GM19468 (cell line): ENCODE results near the gene CDRT15L2.
"Not testable (repeated sequence)": the region's sequence is repeated elsewhere in the genome, so short reads cannot be mapped to it uniquely, and the experiment has no call there.

Experiments
- ATAC-seq: cut with Tn5 transposase; IDR thresholded peaks from one replicate; pipeline ENCODE4 v1.9.1; 2021; ENCODE audit warnings: mild to moderate bottlenecking, moderate library complexity, moderate number of reproducible peaks; ENCODE audit not compliant: unreplicated experiment; ENCODE audit errors: extremely low read depth

Gene CDRT15L2

DNA sequence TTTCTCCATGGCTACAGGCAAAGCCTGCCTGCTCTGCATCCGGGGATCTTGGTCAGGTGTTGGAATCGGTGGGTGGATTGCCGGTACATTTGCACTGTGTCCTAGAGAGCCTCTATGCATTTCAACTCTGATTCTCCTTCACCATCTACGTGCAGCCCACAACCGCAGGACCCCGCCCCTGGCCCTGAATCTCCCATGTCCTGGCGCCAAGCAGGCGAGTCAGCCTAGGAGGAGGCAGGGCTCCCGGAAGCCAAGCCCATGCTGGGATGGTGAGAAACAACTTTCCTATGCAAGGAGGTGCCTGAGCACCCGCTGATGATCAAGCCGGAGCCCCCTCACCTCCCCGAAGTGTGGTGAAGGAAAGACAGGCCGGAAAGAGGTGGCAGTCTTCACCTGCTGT is 7.9 kb upstream of the CDRT15L2 start:
- ATAC-seq = not testable (repeated sequence)

DNA sequence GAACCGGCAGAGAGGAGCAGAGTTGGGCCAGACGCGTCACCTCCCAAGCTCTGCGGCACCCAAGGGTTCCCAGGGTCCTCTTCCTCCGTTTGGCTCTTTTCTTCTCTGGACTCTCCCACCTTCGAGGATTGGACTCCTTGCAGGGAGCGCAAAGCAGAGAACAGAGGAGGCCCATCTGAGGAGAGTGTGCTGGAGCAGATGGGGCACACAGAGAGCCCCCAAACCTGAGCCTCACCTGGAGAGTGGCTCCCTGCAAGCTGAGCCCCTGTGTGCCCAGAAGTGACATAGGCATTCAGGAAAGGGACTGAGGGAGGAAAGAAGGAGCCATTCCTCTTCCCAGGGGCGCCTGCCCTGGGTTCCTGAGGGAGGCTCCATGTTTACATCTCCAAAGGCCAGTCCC is 6.3 kb upstream of the CDRT15L2 start:
- ATAC-seq = not testable (repeated sequence)

DNA sequence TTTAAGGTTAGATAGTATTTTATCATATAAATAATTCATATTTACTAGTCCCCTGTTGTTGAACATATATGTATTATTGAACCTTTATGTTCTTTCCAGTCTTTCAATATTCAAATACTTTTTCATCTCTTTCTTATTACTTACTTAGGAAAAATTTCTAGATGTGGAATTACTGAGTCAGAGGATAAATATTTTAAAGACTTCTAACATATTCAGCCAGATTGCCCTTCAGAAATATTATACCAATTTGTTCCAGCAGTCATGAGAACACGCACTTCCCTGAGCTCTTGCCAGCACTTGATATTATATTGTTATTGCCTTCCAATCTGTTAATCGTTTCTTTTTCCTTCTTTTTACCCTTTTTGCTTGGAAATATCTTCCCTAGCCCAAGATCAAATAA is 4.5 kb upstream of the CDRT15L2 start:
- not testable (repeated sequence) for ATAC-seq

DNA sequence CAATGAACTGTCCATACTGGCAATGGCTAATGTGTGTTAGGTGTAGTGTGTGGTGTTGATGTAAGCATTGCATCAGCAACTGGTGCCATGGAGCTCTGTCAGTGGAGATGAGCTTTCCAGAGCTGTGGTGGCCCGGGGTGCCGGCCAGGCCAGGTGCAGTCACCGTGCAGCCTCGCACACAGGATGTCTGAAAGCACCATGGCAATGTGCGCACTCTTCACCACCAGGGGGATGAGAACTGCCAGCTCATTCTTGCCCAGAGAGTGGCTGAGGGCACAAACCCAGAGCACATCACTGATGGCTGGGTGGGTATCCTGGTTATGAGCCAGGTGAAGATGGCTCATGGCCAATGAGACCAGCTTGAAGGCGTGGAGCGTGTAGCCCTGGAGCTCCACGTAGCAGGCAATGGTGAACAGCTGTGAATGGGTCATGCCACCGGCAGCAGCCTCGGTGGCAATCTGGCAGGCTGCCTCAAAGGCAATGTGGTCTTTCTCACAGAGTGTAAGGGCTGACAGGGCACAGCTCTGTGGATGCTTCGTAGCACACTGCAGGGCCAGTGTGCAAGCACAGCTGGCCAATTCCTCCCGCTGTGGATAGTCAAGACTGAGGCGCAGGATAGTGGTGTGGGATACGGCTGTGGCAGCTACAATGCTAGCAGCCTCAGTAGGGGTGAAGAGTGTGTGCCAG is 4.5 kb downstream of the CDRT15L2 start:
- not testable (repeated sequence) for ATAC-seq

DNA sequence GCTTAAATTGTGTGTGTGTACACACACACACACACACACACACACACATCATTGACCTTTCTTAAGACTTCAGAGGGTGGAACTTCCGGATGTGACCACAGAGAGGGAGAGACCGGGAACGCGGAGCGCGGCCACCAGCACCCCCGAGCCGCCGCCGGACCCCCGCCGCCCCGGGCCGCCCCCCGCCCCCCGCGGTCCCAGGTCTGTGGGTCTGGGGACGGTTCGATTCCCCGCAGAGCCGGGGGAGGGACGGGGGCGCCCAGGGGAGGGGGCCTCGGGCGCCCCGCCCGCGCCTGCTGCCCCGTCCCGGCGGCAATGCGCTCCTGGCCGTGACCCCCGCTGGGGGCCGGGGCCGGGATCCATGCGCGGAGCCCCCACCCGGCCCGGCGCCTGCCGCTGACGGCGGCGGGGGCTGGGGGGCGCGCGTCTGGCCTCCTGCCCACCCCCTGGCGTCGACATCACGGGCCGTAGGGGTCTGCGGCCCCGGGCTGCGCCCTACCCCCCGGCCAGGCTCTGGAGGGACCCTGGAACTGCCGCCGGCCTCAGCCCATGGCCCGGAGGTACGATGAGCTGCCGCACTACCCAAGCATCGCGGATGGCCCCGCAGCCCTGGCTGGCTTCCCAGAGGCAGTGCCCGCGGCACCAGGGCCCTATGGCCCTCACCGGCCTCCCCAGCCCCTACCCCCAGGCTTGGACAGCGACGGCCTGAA is 9.4 kb downstream of the CDRT15L2 start:
- not testable (repeated sequence) for ATAC-seq

DNA sequence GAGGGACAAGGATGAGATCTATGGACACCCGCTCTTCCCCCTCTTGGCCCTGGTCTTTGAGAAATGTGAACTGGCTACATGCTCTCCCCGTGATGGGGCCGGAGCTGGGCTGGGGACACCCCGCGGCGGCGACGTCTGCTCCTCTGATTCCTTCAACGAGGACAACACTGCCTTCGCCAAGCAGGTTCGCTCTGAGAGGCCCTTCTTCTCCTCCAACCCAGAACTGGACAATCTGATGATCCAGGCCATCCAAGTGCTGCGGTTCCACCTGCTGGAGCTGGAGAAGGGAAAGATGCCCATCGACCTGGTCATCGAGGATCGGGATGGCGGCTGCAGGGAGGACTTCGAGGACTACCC is 9.9 kb downstream of the CDRT15L2 start:
- ATAC-seq = not testable (repeated sequence)

DNA sequence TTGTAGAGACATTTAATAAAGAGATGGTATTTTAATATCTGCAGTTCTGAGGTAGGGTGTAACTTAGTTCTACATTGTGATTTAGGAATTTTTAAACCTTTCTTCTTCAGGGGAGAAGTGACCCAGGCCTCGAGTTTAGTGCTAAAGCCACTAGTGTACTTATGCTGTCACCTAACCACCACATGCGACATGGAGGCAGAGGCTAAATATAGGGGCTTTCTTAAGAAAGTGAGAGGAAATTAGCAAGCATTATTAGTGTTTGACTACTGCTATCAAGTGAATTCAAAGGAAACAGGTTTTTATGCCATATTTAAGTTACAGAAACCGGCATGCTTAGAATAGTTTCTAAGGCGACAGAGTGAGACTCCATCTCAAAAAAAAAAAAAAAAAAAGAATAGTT is 11.5 kb downstream of the CDRT15L2 start:
- not testable (repeated sequence) for ATAC-seq

DNA sequence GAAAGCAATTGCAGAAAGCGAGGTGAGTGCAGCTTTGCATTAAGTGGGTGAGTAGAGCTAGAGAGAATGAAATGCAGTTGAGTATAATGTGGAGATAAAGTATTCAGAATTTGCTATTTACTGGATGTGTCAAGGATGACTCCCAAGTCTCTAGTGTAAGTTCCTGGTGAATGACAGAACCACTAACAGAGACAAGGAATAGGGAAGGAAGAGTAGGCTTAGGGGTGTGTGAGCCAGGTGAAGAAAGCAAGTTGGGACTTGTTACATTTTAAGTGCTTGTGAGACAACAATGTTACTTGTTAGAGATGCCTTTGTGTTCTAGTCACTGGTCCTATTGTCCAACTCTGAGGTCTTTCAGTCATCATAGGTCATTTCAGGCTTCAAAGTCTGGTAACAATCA is 26.0 kb downstream of the CDRT15L2 start:
- ATAC-seq = not testable (repeated sequence)

DNA sequence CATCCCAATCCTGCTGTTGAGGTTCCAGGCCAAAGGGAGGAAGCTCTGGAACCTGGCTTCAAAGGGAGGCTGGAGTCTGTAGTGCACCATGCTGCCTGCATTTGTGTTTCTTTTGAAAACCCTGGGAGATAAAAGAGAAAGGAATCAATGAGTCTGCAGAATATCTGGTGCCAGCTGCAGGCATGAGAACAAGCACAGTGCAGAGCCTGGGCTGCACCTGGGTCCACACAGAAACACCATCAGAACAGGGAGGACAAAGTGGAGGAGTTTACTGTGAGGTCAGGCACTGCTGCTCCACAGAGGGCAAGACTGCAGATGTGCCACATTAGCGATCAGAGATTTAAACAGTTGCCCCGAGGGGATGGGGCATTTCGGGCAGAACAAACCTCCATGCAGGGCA is 30.0 kb downstream of the CDRT15L2 start:
- ATAC-seq = not testable (repeated sequence)

DNA sequence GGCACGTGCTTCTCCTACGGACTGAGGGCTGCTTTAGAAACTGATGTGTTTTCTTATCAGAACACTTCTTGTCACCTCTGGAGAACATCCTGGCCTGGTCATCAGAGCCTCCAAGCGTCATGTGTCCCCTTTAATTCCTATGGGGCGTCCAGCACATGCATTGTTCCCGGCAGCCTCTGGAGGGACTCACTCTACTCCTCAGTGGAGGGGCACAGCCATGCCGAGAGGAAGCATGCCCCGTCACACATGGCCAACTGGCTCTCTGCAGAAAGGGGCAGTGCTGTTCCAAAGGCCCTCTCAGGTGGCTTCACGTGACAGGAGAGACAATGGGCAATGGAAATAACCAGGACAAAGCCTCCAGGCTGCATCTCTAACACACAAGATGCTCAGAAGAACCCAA is 31.8 kb downstream of the CDRT15L2 start:
- no peak for ATAC-seq

DNA sequence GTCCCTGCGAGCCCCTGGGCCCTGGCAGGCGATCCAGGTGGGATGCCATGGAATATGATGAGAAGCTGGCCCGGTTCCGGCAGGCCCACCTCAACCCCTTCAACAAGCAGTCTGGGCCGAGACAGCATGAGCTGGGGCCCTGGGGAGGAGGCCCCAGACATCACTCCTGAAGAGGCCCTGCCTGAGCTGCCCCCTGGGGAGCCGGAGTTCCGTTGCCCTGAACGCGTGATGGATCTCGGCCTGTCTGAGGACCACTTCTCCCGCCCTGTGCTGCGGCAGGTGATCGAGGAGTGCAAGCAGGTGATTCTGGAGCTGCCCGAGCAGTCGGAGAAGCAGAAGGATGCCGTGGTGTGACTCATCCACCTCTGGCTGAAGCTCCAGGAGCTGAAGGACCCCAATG is 33.1 kb downstream of the CDRT15L2 start:
- ATAC-seq = no peak

DNA sequence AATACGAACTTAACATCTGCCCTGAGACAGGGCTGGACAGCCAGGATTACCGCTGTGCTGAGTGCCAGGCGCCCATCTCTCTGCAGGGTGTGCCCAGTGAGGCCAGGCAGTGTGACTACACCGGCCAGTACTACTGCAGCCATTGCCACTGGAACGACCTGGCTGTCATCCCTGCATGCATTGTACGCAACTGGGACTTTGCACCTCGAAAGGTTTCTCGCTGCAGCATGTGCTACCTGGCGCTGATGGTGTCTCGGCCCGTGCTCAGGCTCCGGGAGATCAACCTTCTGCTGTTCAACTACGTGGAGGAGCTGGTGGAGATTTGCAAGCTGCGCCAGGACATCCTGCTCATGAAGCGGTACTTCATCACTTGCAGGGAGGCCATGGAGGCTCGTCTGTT is 33.7 kb downstream of the CDRT15L2 start:
- ATAC-seq = no peak

DNA sequence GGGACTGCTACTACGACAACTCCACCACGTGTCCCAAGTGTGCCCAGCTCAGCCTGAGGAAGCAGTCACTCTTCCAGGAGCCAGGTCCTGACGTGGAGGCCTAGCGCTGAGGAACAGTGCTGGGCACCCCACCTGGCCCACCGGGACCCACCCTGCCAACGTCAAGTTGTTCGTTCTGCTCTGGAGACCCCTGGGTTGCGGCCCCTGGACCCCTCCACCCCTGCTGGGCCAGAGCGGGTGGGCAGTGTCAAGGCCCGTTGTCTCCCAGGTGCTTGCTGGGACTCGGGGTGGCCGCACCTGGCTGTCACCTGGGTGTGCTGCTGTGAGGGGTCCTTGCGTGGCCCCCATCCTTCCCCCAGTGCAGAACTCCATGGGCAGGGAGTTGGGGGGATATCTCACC is 34.4 kb downstream of the CDRT15L2 start:
- ATAC-seq = no peak

DNA sequence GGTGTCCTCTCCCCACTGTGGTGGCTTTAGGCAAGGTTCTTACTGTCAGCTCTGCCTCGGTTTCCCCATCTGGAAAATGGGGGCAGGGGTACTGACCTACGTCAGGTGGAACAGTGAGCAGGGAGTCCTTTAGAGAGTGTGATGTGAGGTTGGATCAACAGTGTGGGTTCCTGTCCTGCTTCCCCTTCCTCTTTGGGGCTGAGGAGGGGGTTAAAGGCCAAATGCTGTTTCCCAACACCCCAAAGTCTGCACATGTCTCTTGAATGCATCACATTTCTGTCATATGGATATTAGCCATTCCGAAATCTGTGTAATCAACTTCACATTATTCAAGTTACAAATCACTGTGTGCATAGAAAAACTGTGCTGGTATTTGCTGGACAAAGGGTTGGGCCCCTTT is 35.9 kb downstream of the CDRT15L2 start:
- ATAC-seq = not testable (repeated sequence)
